Measurements from ENCODE around the gene UBE2G1. TPM values are rescaled to one million over a fixed set of nuclear protein-coding genes. Genes with fewer than 3 reads are reported as not detected.
"Not testable (repeated sequence)": the region's sequence is repeated elsewhere in the genome, so short reads cannot be mapped to it uniquely, and the experiment has no call there.

The UBE2G1 gene
- total RNA-seq, 3 donors from 2014 or later (not counting 1 experiment from before 2014, with no cell fraction given) = 58.2 to 76.4 (median 64.7) TPM

DNA sequence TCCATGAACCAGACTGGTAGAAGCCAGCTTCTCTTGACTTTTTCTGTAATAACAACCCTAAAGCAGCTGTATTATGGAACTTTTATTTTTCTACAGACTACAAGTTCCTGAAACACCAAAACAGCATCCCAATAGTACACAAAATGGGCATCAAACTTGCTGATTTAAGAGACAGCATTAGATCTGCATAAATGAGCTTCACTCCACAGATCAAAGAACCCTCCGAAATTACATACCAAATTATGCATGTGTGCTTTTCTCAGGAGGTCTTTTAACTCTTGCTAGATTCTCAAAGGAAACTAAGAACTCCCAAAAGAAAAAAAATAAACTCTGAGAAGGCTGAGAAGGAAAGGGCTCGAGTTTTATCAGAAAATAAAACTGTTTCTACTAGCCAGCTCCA is 12.3 kb downstream of the UBE2G1 start:
- H3K9me3 ChIP-seq (ENCODE audit: control insufficient read depth, insufficient read depth, low read length) = no peaks in the 10 kb centered on the region
- H3K4me3 ChIP-seq (ENCODE audit: low read length) = no peak overlapping the region
- H3K9me3 Mint-ChIP-seq = no peaks in the 10 kb centered on the region
- no peaks in the 10 kb centered on the region for H3K27me3 Mint-ChIP-seq (ENCODE audit: low read depth in 2 of 2)
- no peak overlapping the region for H3K27ac Mint-ChIP-seq
- no peak for TF ChIP-seq CTCF (IDR thresholded peaks at IDR 0.05)
- peaks cover 31 to 42% of the 10 kb centered on the region in 2 donors for H3K4me1 Mint-ChIP-seq
- intact Hi-C loops (cut with micrococcal nuclease) = no loop called here
- 67% methylated on average over 1 of the region's 2 CpGs for WGBS (ENCODE audit: insufficient coverage)
- no peaks in the 10 kb centered on the region for H3K36me3 ChIP-seq (ENCODE audit: control insufficient read depth, insufficient read depth, low read length)
- DNase-seq (no peak), ATAC-seq (no peak)
- peaks cover 7% of the 10 kb centered on the region for H3K4me1 ChIP-seq (ENCODE audit: control insufficient read depth, insufficient read depth, low read length)
- no peak overlapping the region for H3K27ac ChIP-seq (ENCODE audit: low read length)
- no peaks in the 10 kb centered on the region for H3K27me3 ChIP-seq (ENCODE audit: control insufficient read depth, insufficient read depth, low read length)
- H3K4me3 Mint-ChIP-seq = no peak overlapping the region
- no peaks in the 10 kb centered on the region for H3K36me3 Mint-ChIP-seq

DNA sequence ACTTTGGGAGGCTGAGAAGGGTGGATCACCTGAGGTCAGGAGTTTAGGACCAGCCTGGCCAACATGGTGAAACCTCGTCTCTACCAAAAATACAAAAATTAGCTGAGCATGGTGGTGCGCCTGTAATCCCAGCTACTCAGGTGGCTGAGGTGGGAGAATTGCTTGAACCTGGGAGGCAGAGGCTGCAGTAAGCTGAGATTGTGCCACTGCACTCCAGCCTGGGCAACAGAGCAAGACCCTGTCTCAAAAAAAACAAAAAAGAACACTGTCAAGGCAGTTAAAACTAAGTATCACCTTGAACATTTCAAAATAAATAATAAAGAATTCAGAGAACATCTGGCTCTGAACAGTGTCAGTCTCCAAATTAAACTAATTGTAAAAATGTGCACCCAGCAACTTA is 16.3 kb downstream of the UBE2G1 start:
- H3K36me3 Mint-ChIP-seq; H3K27ac ChIP-seq (ENCODE audit: low read length); DNase-seq; H3K9me3 Mint-ChIP-seq; H3K9me3 ChIP-seq (ENCODE audit: control insufficient read depth, insufficient read depth, low read length); intact Hi-C loops (cut with micrococcal nuclease); H3K4me3 ChIP-seq (ENCODE audit: low read length); H3K27me3 ChIP-seq (ENCODE audit: control insufficient read depth, insufficient read depth, low read length); H3K4me1 ChIP-seq (ENCODE audit: control insufficient read depth, insufficient read depth, low read length); H3K27ac Mint-ChIP-seq; H3K36me3 ChIP-seq (ENCODE audit: control insufficient read depth, insufficient read depth, low read length); ATAC-seq; H3K27me3 Mint-ChIP-seq (ENCODE audit: low read depth in 2 of 2); H3K4me3 Mint-ChIP-seq: not testable (repeated sequence)
- 83% methylated on average over 2 of the region's 2 CpGs for WGBS (ENCODE audit: insufficient coverage)
- peaks cover 29 to 42% of the 10 kb centered on the region in 2 donors for H3K4me1 Mint-ChIP-seq

GRCh38 chr17:4345581-4346252 is 20.8 kb downstream of the UBE2G1 start:
- intact Hi-C loops (cut with micrococcal nuclease) = no loop called here
- H3K27ac ChIP-seq (ENCODE audit: low read length) = no peak overlapping the region
- no peaks in the 10 kb centered on the region for H3K36me3 ChIP-seq (ENCODE audit: control insufficient read depth, insufficient read depth, low read length)
- H3K4me3 ChIP-seq (ENCODE audit: low read length) = no peak overlapping the region
- no peaks in the 10 kb centered on the region for H3K27me3 ChIP-seq (ENCODE audit: control insufficient read depth, insufficient read depth, low read length)
- Mint-ChIP-seq H3K27ac (peak overlapping the region in 1 of 2 donors; percentile 3), H3K27me3 (ENCODE audit: low read depth in 2 of 2) (no peaks in the 10 kb centered on the region), H3K4me1 (peaks cover 10 to 26% of the 10 kb centered on the region in 2 donors), H3K4me3 (no peak overlapping the region), H3K36me3 (no peaks in the 10 kb centered on the region), H3K9me3 (no peaks in the 10 kb centered on the region)
- no peaks in the 10 kb centered on the region for H3K4me1 ChIP-seq (ENCODE audit: control insufficient read depth, insufficient read depth, low read length)
- no peaks in the 10 kb centered on the region for H3K9me3 ChIP-seq (ENCODE audit: control insufficient read depth, insufficient read depth, low read length)
- no peak for DNase-seq
- no peak for TF ChIP-seq CTCF (IDR thresholded peaks at IDR 0.05)
- 83% methylated on average over 1 of the region's 2 CpGs for WGBS (ENCODE audit: insufficient coverage)
- ATAC-seq = no peak

DNA sequence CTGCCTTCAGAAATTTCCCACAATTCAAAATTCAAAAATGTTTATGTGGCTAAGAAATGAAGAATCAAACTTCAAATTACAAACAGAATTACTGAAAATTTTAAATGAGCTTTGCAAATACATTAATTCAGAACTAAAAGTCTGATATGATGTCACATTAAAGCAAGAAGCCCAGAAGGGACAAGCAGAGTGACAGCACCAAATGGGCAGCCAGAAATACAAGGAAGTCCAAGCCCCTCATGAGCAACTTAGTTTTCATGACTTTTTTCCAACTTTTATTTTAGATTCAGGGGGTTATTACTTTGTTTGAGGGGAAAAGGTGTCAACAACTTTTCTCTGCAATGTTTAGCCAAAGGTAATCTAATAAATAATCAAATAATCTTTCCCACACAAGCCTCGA is 21.5 kb downstream of the UBE2G1 start:
- ATAC-seq (no peak), DNase-seq (no peak)
- Histone ChIP-seq H3K4me3 (ENCODE audit: low read length) (no peak overlapping the region), H3K9me3 (ENCODE audit: control insufficient read depth, insufficient read depth, low read length) (no peaks in the 10 kb centered on the region), H3K27me3 (ENCODE audit: control insufficient read depth, insufficient read depth, low read length) (no peaks in the 10 kb centered on the region), H3K4me1 (ENCODE audit: control insufficient read depth, insufficient read depth, low read length) (no peaks in the 10 kb centered on the region), H3K36me3 (ENCODE audit: control insufficient read depth, insufficient read depth, low read length) (no peaks in the 10 kb centered on the region), H3K27ac (ENCODE audit: low read length) (no peak overlapping the region)
- Mint-ChIP-seq H3K36me3 (no peaks in the 10 kb centered on the region), H3K4me1 (peaks cover 17 to 34% of the 10 kb centered on the region in 2 donors), H3K9me3 (no peaks in the 10 kb centered on the region), H3K27ac (no peak overlapping the region), H3K27me3 (ENCODE audit: low read depth in 2 of 2) (no peaks in the 10 kb centered on the region), H3K4me3 (no peak overlapping the region)
- intact Hi-C loops (cut with micrococcal nuclease) = no loop called here
- 100% methylated on average over 1 of the region's 1 CpG for WGBS (ENCODE audit: insufficient coverage)
- TF ChIP-seq CTCF (IDR thresholded peaks at IDR 0.05) = no peak

Data from natural killer cell (primary cell).